Measurements from ENCODE around the gene RGS3. TPM values are rescaled to one million over a fixed set of nuclear protein-coding genes. Genes with fewer than 3 reads are reported as not detected.

The RGS3 gene
- polyA plus RNA-seq, 1 of the 3 experiments (the other 2 are of a cell fraction): 50.6 TPM

DNA sequence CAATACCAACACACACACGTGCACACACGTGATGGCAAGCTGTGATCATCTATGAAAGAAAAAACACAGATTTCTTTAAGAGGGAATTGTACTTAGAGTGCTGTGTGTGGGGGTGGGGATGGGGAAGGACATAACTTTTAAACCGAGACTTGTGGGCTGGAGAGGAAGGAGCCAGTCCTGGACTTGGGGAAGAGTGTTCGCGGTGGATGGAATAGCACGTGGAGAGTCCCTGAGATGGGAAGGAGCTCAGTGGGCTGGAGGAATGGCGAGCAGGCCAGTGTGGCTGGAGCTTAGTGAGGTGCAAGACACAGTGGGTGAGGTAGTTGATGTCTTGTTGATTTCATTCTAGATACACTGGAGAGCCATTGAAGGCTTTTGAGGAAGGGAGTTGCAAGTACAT, 78.5 kb downstream of the RGS3 start:
- ChIA-PET CTCF (interaction anchor here (2.8 kb wide), 1 partner anchor 46 kb away, joined by 13 read pairs; no protein-coding TSS in a partner anchor), POLR2A (interaction anchor here (0.5 kb wide), 1 partner anchor 58 kb away, joined by 3 read pairs; no protein-coding TSS in a partner anchor)
- Histone ChIP-seq H3K27me3 (ENCODE audit: insufficient read depth) (no peaks in the 10 kb centered on the region), H2AFZ (ENCODE audit: low read depth) (no peak overlapping the region), H3F3A (replicated peaks; ENCODE audit: insufficient read depth) (no peaks in the 10 kb centered on the region), H3K4me2 (no peak overlapping the region), H3K4me3 (ENCODE audit: low read depth in 2 of 2, low read length in 1 of 2) (no peak overlapping the region), H3K79me2 (ENCODE audit: insufficient read depth) (no peaks in the 10 kb centered on the region), H3K27ac (ENCODE audit: low read depth in 2 of 2, low read length in 1 of 2) (no peak overlapping the region), H3K9ac (no peak overlapping the region), H4K20me1 (ENCODE audit: insufficient read depth) (no peaks in the 10 kb centered on the region), H3K36me3 (replicated peaks in 1 of 2; ENCODE audit: control insufficient read depth in 1 of 2, insufficient read depth in 2 of 2, low read length in 1 of 2) (no peaks in the 10 kb centered on the region), H3K9me3 (no peaks in the 10 kb centered on the region), H3K4me1 (ENCODE audit: control insufficient read depth in 1 of 2, insufficient read depth in 2 of 2, low read depth in 1 of 2, low read length in 1 of 2) (peaks cover 0 to 43% of the 10 kb centered on the region in 2 experiments; a peak in 1 of 4 replicates), H3K9me2 (no peaks in the 10 kb centered on the region)
- 91% methylated on average over 7 of the region's 7 CpGs for WGBS (ENCODE audit: low lambda C conversion rate)
- TF ChIP-seq, protein P1, sequence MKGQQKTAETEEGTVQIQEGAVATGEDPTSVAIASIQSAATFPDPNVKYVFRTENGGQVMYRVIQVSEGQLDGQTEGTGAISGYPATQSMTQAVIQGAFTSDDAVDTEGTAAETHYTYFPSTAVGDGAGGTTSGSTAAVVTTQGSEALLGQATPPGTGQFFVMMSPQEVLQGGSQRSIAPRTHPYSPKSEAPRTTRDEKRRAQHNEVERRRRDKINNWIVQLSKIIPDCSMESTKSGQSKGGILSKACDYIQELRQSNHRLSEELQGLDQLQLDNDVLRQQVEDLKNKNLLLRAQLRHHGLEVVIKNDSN (IDR thresholded peaks at IDR 0.05; ENCODE audit: borderline replicate concordance, low read depth): no peak
- no peak for TF ChIP-seq RAD21 (IDR thresholded peaks at IDR 0.05; ENCODE audit: low read length)
- TF ChIP-seq, protein P2, sequence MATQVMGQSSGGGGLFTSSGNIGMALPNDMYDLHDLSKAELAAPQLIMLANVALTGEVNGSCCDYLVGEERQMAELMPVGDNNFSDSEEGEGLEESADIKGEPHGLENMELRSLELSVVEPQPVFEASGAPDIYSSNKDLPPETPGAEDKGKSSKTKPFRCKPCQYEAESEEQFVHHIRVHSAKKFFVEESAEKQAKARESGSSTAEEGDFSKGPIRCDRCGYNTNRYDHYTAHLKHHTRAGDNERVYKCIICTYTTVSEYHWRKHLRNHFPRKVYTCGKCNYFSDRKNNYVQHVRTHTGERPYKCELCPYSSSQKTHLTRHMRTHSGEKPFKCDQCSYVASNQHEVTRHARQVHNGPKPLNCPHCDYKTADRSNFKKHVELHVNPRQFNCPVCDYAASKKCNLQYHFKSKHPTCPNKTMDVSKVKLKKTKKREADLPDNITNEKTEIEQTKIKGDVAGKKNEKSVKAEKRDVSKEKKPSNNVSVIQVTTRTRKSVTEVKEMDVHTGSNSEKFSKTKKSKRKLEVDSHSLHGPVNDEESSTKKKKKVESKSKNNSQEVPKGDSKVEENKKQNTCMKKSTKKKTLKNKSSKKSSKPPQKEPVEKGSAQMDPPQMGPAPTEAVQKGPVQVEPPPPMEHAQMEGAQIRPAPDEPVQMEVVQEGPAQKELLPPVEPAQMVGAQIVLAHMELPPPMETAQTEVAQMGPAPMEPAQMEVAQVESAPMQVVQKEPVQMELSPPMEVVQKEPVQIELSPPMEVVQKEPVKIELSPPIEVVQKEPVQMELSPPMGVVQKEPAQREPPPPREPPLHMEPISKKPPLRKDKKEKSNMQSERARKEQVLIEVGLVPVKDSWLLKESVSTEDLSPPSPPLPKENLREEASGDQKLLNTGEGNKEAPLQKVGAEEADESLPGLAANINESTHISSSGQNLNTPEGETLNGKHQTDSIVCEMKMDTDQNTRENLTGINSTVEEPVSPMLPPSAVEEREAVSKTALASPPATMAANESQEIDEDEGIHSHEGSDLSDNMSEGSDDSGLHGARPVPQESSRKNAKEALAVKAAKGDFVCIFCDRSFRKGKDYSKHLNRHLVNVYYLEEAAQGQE (IDR thresholded peaks at IDR 0.05; ENCODE audit: low read depth, low read length): no peak
- no peak for TF ChIP-seq NRF1 (IDR thresholded peaks at IDR 0.05; ENCODE audit: low read depth, low read length)
- TF ChIP-seq, protein P3, sequence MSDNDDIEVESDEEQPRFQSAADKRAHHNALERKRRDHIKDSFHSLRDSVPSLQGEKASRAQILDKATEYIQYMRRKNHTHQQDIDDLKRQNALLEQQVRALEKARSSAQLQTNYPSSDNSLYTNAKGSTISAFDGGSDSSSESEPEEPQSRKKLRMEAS (IDR thresholded peaks at IDR 0.05; ENCODE audit: low read depth): no peak
- TF ChIP-seq, protein P4, sequence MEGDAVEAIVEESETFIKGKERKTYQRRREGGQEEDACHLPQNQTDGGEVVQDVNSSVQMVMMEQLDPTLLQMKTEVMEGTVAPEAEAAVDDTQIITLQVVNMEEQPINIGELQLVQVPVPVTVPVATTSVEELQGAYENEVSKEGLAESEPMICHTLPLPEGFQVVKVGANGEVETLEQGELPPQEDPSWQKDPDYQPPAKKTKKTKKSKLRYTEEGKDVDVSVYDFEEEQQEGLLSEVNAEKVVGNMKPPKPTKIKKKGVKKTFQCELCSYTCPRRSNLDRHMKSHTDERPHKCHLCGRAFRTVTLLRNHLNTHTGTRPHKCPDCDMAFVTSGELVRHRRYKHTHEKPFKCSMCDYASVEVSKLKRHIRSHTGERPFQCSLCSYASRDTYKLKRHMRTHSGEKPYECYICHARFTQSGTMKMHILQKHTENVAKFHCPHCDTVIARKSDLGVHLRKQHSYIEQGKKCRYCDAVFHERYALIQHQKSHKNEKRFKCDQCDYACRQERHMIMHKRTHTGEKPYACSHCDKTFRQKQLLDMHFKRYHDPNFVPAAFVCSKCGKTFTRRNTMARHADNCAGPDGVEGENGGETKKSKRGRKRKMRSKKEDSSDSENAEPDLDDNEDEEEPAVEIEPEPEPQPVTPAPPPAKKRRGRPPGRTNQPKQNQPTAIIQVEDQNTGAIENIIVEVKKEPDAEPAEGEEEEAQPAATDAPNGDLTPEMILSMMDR (IDR thresholded peaks at IDR 0.05): no peak
- no peak for TF ChIP-seq TCF12 (IDR thresholded peaks at IDR 0.05)
- TF ChIP-seq, protein P5, sequence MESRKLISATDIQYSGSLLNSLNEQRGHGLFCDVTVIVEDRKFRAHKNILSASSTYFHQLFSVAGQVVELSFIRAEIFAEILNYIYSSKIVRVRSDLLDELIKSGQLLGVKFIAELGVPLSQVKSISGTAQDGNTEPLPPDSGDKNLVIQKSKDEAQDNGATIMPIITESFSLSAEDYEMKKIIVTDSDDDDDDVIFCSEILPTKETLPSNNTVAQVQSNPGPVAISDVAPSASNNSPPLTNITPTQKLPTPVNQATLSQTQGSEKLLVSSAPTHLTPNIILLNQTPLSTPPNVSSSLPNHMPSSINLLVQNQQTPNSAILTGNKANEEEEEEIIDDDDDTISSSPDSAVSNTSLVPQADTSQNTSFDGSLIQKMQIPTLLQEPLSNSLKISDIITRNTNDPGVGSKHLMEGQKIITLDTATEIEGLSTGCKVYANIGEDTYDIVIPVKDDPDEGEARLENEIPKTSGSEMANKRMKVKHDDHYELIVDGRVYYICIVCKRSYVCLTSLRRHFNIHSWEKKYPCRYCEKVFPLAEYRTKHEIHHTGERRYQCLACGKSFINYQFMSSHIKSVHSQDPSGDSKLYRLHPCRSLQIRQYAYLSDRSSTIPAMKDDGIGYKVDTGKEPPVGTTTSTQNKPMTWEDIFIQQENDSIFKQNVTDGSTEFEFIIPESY (IDR thresholded peaks at IDR 0.05; ENCODE audit: borderline replicate concordance, low read depth): no peak
- no peak for TF ChIP-seq POLR2AphosphoS5 (IDR thresholded peaks at IDR 0.05; ENCODE audit: low read depth, low read length)
- TF ChIP-seq CHD2 (IDR thresholded peaks at IDR 0.05; ENCODE audit: low read length, partially characterized antibody): no peak
- no peak for TF ChIP-seq ELF1 (IDR thresholded peaks at IDR 0.05)
- TF ChIP-seq, protein P6, sequence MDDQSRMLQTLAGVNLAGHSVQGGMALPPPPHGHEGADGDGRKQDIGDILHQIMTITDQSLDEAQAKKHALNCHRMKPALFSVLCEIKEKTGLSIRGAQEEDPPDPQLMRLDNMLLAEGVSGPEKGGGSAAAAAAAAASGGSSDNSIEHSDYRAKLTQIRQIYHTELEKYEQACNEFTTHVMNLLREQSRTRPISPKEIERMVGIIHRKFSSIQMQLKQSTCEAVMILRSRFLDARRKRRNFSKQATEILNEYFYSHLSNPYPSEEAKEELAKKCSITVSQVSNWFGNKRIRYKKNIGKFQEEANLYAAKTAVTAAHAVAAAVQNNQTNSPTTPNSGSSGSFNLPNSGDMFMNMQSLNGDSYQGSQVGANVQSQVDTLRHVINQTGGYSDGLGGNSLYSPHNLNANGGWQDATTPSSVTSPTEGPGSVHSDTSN (IDR thresholded peaks at IDR 0.05): no peak
- no peak for TF ChIP-seq TAF1 (IDR thresholded peaks at IDR 0.05; ENCODE audit: borderline replicate concordance, low read depth, low read length)
- no peak for TF ChIP-seq EP300 (IDR thresholded peaks at IDR 0.05; ENCODE audit: borderline replicate concordance in 1 of 2, low read depth in 1 of 2, low read length in 1 of 2)
- no peak for TF ChIP-seq SMC3 (IDR thresholded peaks at IDR 0.05; ENCODE audit: low read depth, low read length)
- TF ChIP-seq RFX5 (IDR thresholded peaks at IDR 0.05; ENCODE audit: low read length): no peak
- no peak for TF ChIP-seq FOXM1 (IDR thresholded peaks at IDR 0.05; ENCODE audit: low read depth)
- TF ChIP-seq TEAD4 (IDR thresholded peaks at IDR 0.05; ENCODE audit: borderline replicate concordance, insufficient read depth): no peak
- TF ChIP-seq MXI1 (IDR thresholded peaks at IDR 0.05; ENCODE audit: low read depth, low read length): no peak
- no peak for TF ChIP-seq GABPA (IDR thresholded peaks at IDR 0.05; ENCODE audit: low read depth)
- no peak for DNase-seq
